Retinal pigment epithelial cell (primary cell): ENCODE measurements around the gene DOCK2.

Source experiments
- DNase-seq: peaks from one replicate; pipeline ENCODE4 v3.0.0-alpha.2; 2010; ENCODE audit warnings: low read depth
- H3K4me3 ChIP-seq: 2 replicates; pipeline ENCODE4 v1.5.1; 2011; ENCODE audit warnings: mild to moderate bottlenecking, low read length, control low read depth, moderate library complexity
- CTCF ChIP-seq: conservative IDR thresholded peaks from 2 replicates; pipeline ENCODE4 v1.5.1; 2011; ENCODE audit warnings: low read depth, low read length, control low read depth, inconsistent platforms

Gene DOCK2

GRCh38 chr5:169772688-169773087 is 135.6 kb downstream of the DOCK2 start:
- no peak for TF ChIP-seq CTCF
- no peak for DNase-seq
- H3K4me3 ChIP-seq, result no peak overlapping the region

GRCh38 chr5:169777159-169777558 is 140.1 kb downstream of the DOCK2 start:
- DNase-seq, result no peak
- no peak for TF ChIP-seq CTCF

GRCh38 chr5:169778622-169779596 is 141.8 kb downstream of the DOCK2 start:
- no peak for TF ChIP-seq CTCF
- H3K4me3 ChIP-seq, result no peak overlapping the region
- no peak for DNase-seq

More at GRCh38 chr5:169777159-169777558, 140.1 kb downstream of the DOCK2 start:
- H3K4me3 ChIP-seq, result no peak overlapping the region

GRCh38 chr5:169781420-169782345 is 144.6 kb downstream of the DOCK2 start:
- DNase-seq, result no peak
- no peak overlapping the region for H3K4me3 ChIP-seq
- no peak for TF ChIP-seq CTCF

- H3K4me3 ChIP-seq, result no peak overlapping the region
- DNase-seq, result peak; percentile 47
- no peak for TF ChIP-seq CTCF
Observed at GRCh38 chr5:169785771-169786618, 148.9 kb downstream of the DOCK2 start.

- no peak overlapping the region for H3K4me3 ChIP-seq
- DNase-seq, result peak; percentile 79
- no peak for TF ChIP-seq CTCF
Observed at GRCh38 chr5:169788168-169788567, 151.1 kb downstream of the DOCK2 start.
